Measurements from ENCODE around the gene TC2N. TPM values are rescaled to one million over a fixed set of nuclear protein-coding genes. Genes with fewer than 3 reads are reported as not detected.

TC2N gene
- total and polyA plus RNA-seq, 2 of the 4 experiments (the other 2 are of a cell fraction) = 0.03 to 0.18 TPM

DNA sequence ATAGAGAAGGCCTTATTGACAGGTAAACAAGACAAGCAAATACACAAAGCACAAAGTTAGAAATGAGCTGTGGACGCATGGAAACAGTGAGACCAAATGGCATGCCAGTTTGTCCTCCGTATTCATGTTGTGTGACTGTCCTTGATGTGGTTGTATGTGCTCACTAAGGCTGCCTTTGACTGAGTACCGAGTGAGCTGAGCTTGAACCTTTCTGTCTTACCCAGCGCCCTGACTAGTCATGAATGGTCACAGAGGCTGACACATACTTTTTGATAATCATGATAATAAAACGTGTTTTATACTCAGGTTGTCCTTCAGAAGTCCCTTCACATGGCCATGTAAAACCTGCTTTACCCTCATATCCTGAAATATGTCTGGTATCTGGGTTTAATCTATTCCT lies 134.9 kb downstream of the TC2N start:
- H2BK20ac ChIP-seq (ENCODE audit: low read depth, low read length) = no peak overlapping the region
- H3K9me3 ChIP-seq (ENCODE audit: control insufficient read depth, insufficient read depth, low read length) = no peaks in the 10 kb centered on the region
- DNase-seq = no peak
- no peak overlapping the region for H2BK120ac ChIP-seq (ENCODE audit: low read depth, low read length)
- no peaks in the 10 kb centered on the region for H3K79me1 ChIP-seq (ENCODE audit: low read depth in 1 of 2, low read length in 2 of 2)
- H3K4me1 ChIP-seq (ENCODE audit: control insufficient read depth, insufficient read depth, low read length) = no peaks in the 10 kb centered on the region
- no peaks in the 10 kb centered on the region for H3K36me3 ChIP-seq (ENCODE audit: control insufficient read depth, insufficient read depth, low read length)
- H3K27ac ChIP-seq (ENCODE audit: insufficient read depth, low read length) = no peak overlapping the region
- H3K9ac ChIP-seq (ENCODE audit: low read depth, low read length) = no peak overlapping the region
- H4K5ac ChIP-seq (ENCODE audit: low read depth, low read length) = no peak overlapping the region
- BruUV-seq (replicated peaks) = no TSS peak
- intact Hi-C loops (cut with micrococcal nuclease) = no loop called here
- H3K23ac ChIP-seq (ENCODE audit: low read depth, low read length) = no peak overlapping the region
- H3K56ac ChIP-seq (ENCODE audit: extremely low read depth, insufficient read depth, low read length) = no peak overlapping the region
- H3K4me3 ChIP-seq (ENCODE audit: insufficient read depth, low read depth, low read length) = no peak overlapping the region
- H2BK5ac ChIP-seq (ENCODE audit: low read depth, low read length, poor library complexity, severe bottlenecking) = no peak overlapping the region
- H2AFZ ChIP-seq (replicated peaks; ENCODE audit: low read length, poor library complexity) = no peak overlapping the region
- no peaks in the 10 kb centered on the region for H4K20me1 ChIP-seq (ENCODE audit: insufficient read depth, low read length)
- no peak overlapping the region for H2AK5ac ChIP-seq (ENCODE audit: low read depth, low read length)
- H4K91ac ChIP-seq (ENCODE audit: insufficient read depth, low read depth, low read length) = no peak overlapping the region
- ChIA-PET POLR2A (ENCODE audit: unreplicated experiment) (no interaction called here), CTCF (interaction anchor here (1.1 kb wide), 1 partner anchor 11 kb away, joined by 3 read pairs; no protein-coding TSS in a partner anchor)
- WGBS, 2 experiments (ENCODE audit: extremely low coverage in 2 of 2, insufficient read length in 1 of 2) = 80% methylated on average over 1 of the region's 5 CpGs; no CpG with 5 or more reads in 1 of the 2 experiments
- no peak overlapping the region for H2BK15ac ChIP-seq (ENCODE audit: low read depth, low read length)
- dilution Hi-C loops (cut with HindIII; ENCODE audit: low sequenced_read_pairs, unreplicated experiment) = no loop called here
- H3K4me2 ChIP-seq (ENCODE audit: low read depth, low read length) = no peak overlapping the region
- TF ChIP-seq, protein P1, sequence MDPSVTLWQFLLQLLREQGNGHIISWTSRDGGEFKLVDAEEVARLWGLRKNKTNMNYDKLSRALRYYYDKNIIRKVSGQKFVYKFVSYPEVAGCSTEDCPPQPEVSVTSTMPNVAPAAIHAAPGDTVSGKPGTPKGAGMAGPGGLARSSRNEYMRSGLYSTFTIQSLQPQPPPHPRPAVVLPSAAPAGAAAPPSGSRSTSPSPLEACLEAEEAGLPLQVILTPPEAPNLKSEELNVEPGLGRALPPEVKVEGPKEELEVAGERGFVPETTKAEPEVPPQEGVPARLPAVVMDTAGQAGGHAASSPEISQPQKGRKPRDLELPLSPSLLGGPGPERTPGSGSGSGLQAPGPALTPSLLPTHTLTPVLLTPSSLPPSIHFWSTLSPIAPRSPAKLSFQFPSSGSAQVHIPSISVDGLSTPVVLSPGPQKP (IDR thresholded peaks at IDR 0.05; ENCODE audit: borderline replicate concordance, low read depth, low read length) = no peak
- TF ChIP-seq RAD21 (IDR thresholded peaks at IDR 0.05; ENCODE audit: low read length) (no peak), NFE2L2 (IDR thresholded peaks at IDR 0.05; ENCODE audit: low read depth, low read length) (no peak), MAFK (IDR thresholded peaks at IDR 0.05; ENCODE audit: low read depth, low read length) (no peak), POLR2A (IDR thresholded peaks at IDR 0.05; ENCODE audit: low read depth, low read length) (no peak), RCOR1 (IDR thresholded peaks at IDR 0.05; ENCODE audit: insufficient replicate concordance, low read length) (no peak), BHLHE40 (IDR thresholded peaks at IDR 0.05; ENCODE audit: low read depth, low read length) (no peak), CEBPB (IDR thresholded peaks at IDR 0.05; ENCODE audit: low read depth, low read length) (no peak), MXI1 (IDR thresholded peaks at IDR 0.05; ENCODE audit: borderline replicate concordance, low read depth, low read length) (no peak), CHD1 (IDR thresholded peaks at IDR 0.05; ENCODE audit: low read depth, low read length) (no peak)
- TF ChIP-seq, protein P2, sequence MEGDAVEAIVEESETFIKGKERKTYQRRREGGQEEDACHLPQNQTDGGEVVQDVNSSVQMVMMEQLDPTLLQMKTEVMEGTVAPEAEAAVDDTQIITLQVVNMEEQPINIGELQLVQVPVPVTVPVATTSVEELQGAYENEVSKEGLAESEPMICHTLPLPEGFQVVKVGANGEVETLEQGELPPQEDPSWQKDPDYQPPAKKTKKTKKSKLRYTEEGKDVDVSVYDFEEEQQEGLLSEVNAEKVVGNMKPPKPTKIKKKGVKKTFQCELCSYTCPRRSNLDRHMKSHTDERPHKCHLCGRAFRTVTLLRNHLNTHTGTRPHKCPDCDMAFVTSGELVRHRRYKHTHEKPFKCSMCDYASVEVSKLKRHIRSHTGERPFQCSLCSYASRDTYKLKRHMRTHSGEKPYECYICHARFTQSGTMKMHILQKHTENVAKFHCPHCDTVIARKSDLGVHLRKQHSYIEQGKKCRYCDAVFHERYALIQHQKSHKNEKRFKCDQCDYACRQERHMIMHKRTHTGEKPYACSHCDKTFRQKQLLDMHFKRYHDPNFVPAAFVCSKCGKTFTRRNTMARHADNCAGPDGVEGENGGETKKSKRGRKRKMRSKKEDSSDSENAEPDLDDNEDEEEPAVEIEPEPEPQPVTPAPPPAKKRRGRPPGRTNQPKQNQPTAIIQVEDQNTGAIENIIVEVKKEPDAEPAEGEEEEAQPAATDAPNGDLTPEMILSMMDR (conservative IDR thresholded peaks at IDR 0.05; ENCODE audit: low read depth, low read length) = no peak
- TF ChIP-seq, protein P3, sequence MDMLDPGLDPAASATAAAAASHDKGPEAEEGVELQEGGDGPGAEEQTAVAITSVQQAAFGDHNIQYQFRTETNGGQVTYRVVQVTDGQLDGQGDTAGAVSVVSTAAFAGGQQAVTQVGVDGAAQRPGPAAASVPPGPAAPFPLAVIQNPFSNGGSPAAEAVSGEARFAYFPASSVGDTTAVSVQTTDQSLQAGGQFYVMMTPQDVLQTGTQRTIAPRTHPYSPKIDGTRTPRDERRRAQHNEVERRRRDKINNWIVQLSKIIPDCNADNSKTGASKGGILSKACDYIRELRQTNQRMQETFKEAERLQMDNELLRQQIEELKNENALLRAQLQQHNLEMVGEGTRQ (IDR thresholded peaks at IDR 0.05; ENCODE audit: low read depth, low read length) = no peak
- ATAC-seq (ENCODE audit: low read depth) = no peak
- H3K18ac ChIP-seq (ENCODE audit: low read depth, low read length) = no peak overlapping the region
- H3K27me3 ChIP-seq (ENCODE audit: control insufficient read depth, insufficient read depth, low read length) = no peaks in the 10 kb centered on the region
- no peak overlapping the region for H2AK9ac ChIP-seq (replicated peaks; ENCODE audit: low read depth, low read length, poor library complexity)
- no peak overlapping the region for H3K4ac ChIP-seq (ENCODE audit: low read depth, low read length)
- H3K14ac ChIP-seq (replicated peaks; ENCODE audit: low read depth, low read length) = no peak overlapping the region
- H4K8ac ChIP-seq (ENCODE audit: low read depth in 2 of 2, low read length in 2 of 2) = no peak overlapping the region
- in situ Hi-C loops (cut with MboI; ENCODE audit: low sequenced_read_pairs) = no loop called here
- H3K9me1 ChIP-seq (ENCODE audit: insufficient read depth, low read length) = no peaks in the 10 kb centered on the region
